HG03575 (cell line): Measurements from ENCODE around the gene IFIH1.

Experiments
- ATAC-seq: cut with Tn5 transposase; IDR thresholded peaks from one replicate; pipeline ENCODE4 v1.9.1; 2021; ENCODE audit not compliant: unreplicated experiment, insufficient number of reproducible peaks, low FRiP score; ENCODE audit errors: extremely low read depth

IFIH1 gene

DNA sequence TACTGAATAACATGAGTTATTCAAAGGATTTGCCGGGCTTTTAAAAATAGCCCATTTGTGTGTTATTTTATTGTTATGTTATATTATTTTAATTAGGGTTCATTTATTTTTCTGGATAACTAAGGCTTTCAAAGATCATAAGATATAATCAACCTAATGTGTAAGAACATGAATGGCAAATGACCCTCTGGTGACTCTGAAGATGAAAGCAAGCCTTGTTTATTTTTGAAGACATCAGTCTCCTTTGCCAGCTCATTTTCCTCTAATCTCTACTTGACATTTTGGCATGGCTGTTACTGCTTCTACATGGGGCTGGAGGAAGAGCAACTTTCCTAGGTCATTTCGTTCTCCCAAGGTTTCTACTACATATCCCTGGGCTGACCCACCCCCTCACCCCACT, 85.8 kb downstream of the IFIH1 start:
- no peak for ATAC-seq

DNA sequence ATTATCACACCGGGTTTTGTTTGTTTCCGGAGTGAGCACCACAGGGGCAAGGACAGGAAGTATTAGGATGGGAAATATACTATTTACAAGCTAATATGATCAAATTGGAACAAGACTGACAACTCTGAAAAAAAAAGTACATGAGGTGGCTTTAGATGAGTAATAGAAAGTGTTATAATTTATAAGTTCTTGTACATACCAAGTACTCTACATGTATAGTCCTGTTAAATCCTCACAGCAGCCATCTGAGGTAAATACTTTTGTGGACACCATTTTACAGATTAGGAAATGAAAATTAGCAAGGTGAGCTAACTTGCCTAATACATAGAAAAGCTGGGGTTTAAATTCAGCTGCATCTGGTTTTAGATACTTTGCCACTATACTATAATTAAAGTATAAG, 86.5 kb downstream of the IFIH1 start:
- ATAC-seq: no peak

DNA sequence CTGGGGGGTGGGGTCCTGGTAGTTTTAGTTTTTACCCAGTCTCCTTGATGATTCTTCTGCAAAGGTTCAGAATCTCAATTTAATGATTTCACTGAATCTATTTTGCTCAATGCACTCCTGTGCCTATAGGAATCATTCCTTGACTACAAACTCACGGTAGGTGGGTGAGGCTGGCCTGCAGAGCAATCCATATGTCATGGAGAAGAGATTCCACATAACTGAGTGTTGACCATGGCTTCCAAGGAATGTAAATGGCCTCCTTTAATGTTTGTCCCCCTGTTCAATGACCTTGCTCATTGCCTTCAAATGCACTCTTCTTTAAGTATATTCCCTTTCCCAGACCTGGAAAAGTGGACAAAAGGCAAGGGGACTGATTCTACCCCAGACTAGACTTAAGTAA, 87.7 kb downstream of the IFIH1 start:
- no peak for ATAC-seq

DNA sequence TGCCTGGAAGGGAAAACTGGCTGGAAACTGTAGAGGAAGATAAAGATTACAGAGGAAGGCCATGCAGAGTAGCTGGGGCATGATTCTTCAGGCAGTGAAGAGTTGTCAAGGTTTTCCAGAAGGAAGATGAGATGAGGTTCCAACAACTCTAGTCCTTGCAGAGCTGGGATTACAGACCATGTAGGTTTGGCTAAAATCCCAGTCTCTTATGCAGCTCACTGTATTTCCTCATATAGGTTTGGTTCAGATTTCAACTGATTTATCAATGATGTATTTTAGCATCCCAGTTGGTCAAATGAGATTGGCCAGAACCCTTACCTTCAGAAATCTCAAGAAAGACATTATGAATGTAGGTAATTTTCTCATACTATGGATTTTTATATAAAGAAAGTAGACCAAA, 91.6 kb downstream of the IFIH1 start:
- ATAC-seq: no peak

DNA sequence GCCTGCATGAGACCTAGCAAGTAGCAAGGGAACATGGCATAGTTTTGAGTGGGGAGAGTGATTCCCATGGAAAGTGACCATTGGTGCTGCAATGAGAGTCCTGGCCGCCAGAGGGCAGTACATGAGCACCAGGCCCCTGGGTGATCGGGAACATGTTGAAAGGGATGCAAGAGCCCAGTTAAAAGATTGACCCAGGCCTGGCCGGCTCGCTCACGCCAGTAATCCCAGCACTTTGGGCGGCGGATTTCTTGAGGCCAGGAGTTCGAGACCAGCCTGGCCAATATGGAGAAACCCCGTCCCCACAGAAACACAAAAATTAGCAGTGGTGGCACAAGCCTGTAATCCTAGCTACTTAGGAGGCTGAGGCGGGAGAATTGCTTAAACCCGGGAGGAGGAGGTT, 97.4 kb downstream of the IFIH1 start:
- ATAC-seq: no peak

DNA sequence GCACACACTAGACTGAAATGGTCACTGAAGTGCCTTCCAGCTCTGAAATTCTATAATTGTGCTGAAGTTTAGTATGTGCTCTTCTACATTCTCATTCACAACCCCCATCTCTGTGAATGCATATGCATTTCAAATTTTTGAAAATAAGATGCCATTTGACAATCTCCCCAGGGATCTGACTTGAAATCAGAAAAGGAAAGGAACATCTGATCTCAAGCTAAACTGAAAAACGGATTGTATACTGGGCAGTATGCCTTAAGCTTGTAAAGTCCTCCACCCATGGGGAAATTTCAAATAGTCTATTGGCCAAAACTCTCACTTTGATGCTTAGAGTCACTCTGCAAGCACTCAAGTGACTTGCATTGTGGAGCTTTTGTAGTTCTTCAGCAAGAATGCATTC, 98.1 kb downstream of the IFIH1 start:
- no peak for ATAC-seq

DNA sequence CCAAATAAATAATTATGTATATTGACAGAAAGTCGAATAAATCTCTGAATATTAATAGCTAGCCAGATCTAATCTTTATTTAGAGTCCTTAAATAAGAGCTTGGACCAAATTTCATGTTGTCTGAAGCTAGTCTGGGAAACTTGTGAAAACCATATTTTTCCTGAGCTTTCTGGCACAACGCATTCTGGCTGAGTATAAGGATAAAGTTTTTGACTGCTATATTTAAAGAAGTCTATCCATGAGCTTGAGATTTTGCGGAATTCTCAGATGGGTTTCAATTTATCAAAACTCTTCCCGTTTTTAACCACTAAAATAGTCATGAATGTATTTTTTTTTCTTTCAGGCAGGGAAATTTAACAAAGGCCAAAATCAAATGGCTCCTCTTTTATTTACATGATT, 99.1 kb downstream of the IFIH1 start:
- no peak for ATAC-seq

DNA sequence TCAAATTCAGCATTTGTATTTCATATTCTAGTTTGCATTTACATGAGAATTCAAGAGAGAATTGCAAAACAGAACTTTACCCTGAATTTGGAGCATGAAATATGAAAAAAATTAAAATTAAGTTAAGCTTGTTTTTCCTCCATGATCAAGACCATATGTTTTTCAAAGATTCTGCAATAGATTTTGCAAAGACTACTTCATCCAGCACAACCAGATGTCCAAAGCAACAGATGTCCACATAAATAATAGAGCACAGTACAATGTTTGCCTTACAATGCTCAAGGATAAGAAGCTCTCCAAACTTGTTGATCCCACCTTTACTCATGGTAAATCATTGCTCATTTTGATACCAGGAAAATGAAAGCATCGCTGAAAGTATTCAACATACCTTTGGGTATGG, 100.9 kb downstream of the IFIH1 start:
- no peak for ATAC-seq
